ENCODE measurements around the gene PIGX. TPM values are rescaled to one million over a fixed set of nuclear protein-coding genes. Genes with fewer than 3 reads are reported as not detected.
A peak's percentile ranks its signal among the peaks of the same experiment; 100 is the strongest.
"Not testable (repeated sequence)": the region's sequence is repeated elsewhere in the genome, so short reads cannot be mapped to it uniquely, and the experiment has no call there.

PIGX gene
- total RNA-seq, 1 donor from 2014 or later, result 15.6 TPM

GRCh38 chr3:196706327-196706726 is 5.8 kb upstream of the PIGX start:
- no peak for TF ChIP-seq CTCF (IDR thresholded peaks at IDR 0.05; ENCODE audit: borderline replicate concordance)
- DNase-seq, result no peak
- Histone ChIP-seq H3K27me3 (ENCODE audit: low read depth) (no peaks in the 10 kb centered on the region), H3K4me3 (no peak overlapping the region), H3K4me1 (peaks cover 5% of the 10 kb centered on the region), H3K9me3 (replicated peaks) (no peaks in the 10 kb centered on the region), H3K36me3 (no peaks in the 10 kb centered on the region), H3K27ac (replicated peaks) (no peak overlapping the region)
- intact Hi-C loops (cut with micrococcal nuclease), result no loop called here

- no peak for TF ChIP-seq CTCF (IDR thresholded peaks at IDR 0.05; ENCODE audit: borderline replicate concordance)
- H3K36me3 ChIP-seq, result no peaks in the 10 kb centered on the region
- H3K4me1 ChIP-seq, result peaks cover 9% of the 10 kb centered on the region
- no peaks in the 10 kb centered on the region for H3K27me3 ChIP-seq (ENCODE audit: low read depth)
- H3K27ac ChIP-seq (replicated peaks), result no peak overlapping the region
- no peaks in the 10 kb centered on the region for H3K9me3 ChIP-seq (replicated peaks)
- H3K4me3 ChIP-seq, result no peak overlapping the region
- intact Hi-C loops (cut with micrococcal nuclease), result no loop called here
- DNase-seq, result no peak
These were observed 5.4 kb upstream of the PIGX start for GRCh38 chr3:196706731-196707130.

GRCh38 chr3:196707566-196707965 is 4.6 kb upstream of the PIGX start:
- Histone ChIP-seq H3K4me3 (no peak overlapping the region), H3K27me3 (ENCODE audit: low read depth) (no peaks in the 10 kb centered on the region), H3K4me1 (peaks cover 16% of the 10 kb centered on the region), H3K9me3 (replicated peaks) (no peaks in the 10 kb centered on the region), H3K27ac (replicated peaks) (no peak overlapping the region), H3K36me3 (no peaks in the 10 kb centered on the region)
- intact Hi-C loops (cut with micrococcal nuclease), result no loop called here
- DNase-seq, result no peak
- TF ChIP-seq CTCF (IDR thresholded peaks at IDR 0.05; ENCODE audit: borderline replicate concordance), result no peak

- no peak for TF ChIP-seq CTCF (IDR thresholded peaks at IDR 0.05; ENCODE audit: borderline replicate concordance)
- intact Hi-C loops (cut with micrococcal nuclease), result no loop called here
- DNase-seq, result no peak
- H3K27ac ChIP-seq (replicated peaks), result no peak overlapping the region
- H3K9me3 ChIP-seq (replicated peaks), result no peaks in the 10 kb centered on the region
- no peaks in the 10 kb centered on the region for H3K36me3 ChIP-seq
- peaks cover 25% of the 10 kb centered on the region for H3K4me1 ChIP-seq
- no peaks in the 10 kb centered on the region for H3K27me3 ChIP-seq (ENCODE audit: low read depth)
- H3K4me3 ChIP-seq, result no peak overlapping the region
These were observed 3.7 kb upstream of the PIGX start for GRCh38 chr3:196708467-196708866.

- peaks cover 28% of the 10 kb centered on the region for H3K4me1 ChIP-seq
These were observed 587 bp downstream of the PIGX start for GRCh38 chr3:196712514-196713413.

GRCh38 chr3:196717162-196717561 is 5.0 kb downstream of the PIGX start:
- DNase-seq; H3K4me3 ChIP-seq; H3K27me3 ChIP-seq (ENCODE audit: low read depth); H3K36me3 ChIP-seq; H3K9me3 ChIP-seq (replicated peaks); H3K27ac ChIP-seq (replicated peaks); intact Hi-C loops (cut with micrococcal nuclease): not testable (repeated sequence)
- H3K4me1 ChIP-seq, result peaks cover 14% of the 10 kb centered on the region

More at GRCh38 chr3:196712514-196713413, 587 bp downstream of the PIGX start:
- Histone ChIP-seq H3K9me3 (replicated peaks) (no peaks in the 10 kb centered on the region), H3K4me3 (peak overlapping the region; percentile 90), H3K27me3 (ENCODE audit: low read depth) (no peaks in the 10 kb centered on the region), H3K36me3 (no peaks in the 10 kb centered on the region), H3K27ac (replicated peaks) (peak overlapping the region; percentile 95)
- TF ChIP-seq CTCF (IDR thresholded peaks at IDR 0.05; ENCODE audit: borderline replicate concordance), result no peak
- DNase-seq, result peak; percentile 74
- intact Hi-C loops (cut with micrococcal nuclease), result no loop called here
